ENCODE results near the gene GRPEL1.

- TF ChIP-seq CTCF (conservative IDR thresholded peaks at IDR 0.05) (no peak), EZH2 (IDR thresholded peaks at IDR 0.05; ENCODE audit: low read depth) (no peak)
Measured at GRCh38 chr4:7027913-7028312, 40.0 kb downstream of the GRPEL1 start.
